GM06990 (cell line): ENCODE measurements around the gene AKAIN1.

Experiments used
- DNase-seq: peaks from one replicate; pipeline ENCODE4 v3.0.0-alpha.2; 2011; ENCODE audit not compliant: insufficient read length; ENCODE audit errors: extremely low read depth
- H3K27me3 ChIP-seq: replicated peaks from 2 replicates; pipeline ENCODE4 v1.6.0; 2011; ENCODE audit warnings: low read length; ENCODE audit not compliant: control insufficient read depth, insufficient read depth
- H3K36me3 ChIP-seq: 2 replicates; pipeline ENCODE4 v1.5.1; 2011; ENCODE audit warnings: low read length; ENCODE audit not compliant: control insufficient read depth, insufficient read depth
- H3K4me3 ChIP-seq: replicated peaks from 2 replicates; pipeline ENCODE4 v1.5.1; 2011; ENCODE audit warnings: low read depth, mild to moderate bottlenecking, control low read depth, low read length
- CTCF ChIP-seq: IDR thresholded peaks from 2 replicates; pipeline ENCODE4 v1.5.1; 2011; ENCODE audit warnings: low read length, control low read depth, mild to moderate bottlenecking, inconsistent platforms; ENCODE audit not compliant: insufficient read depth, poor library complexity, severe bottlenecking

The AKAIN1 gene

DNA sequence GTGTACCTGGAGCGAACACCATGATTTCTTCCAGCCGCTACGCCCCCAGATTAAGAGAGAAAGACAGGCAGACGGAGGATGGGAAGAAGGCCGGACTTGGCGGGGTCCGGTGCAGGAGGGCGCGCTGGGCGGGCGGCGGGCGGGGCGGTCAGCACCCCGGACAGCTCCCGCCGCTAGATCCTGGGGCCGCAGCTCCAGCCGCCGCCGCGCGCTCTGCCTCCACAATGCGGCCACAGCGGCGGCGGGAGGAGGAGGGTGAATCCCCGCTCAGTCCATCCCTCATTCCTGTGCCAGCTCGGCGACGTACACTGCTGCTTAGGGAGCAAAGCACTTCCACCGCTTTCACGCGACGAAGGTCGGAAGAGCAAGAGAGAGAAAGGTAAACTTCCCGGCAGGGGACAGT is at the start of gene AKAIN1:
TSS of gene AKAIN1 (minus strand) at position 226 of the 403 bp plus-strand sequence. CDS start at position 22, 204 bp downstream.
- Histone ChIP-seq H3K4me3 (no peak within 1 kb of the TSS), H3K27me3 (no peaks in the 10 kb centered on the region), H3K36me3 (no peaks in the 10 kb centered on the region)
- DNase-seq: peak; percentile 20
- TF ChIP-seq CTCF: no peak

GRCh38 chr18:5244941-5245340 is 47.9 kb upstream of the AKAIN1 start:
- no peaks in the 10 kb centered on the region for H3K27me3 ChIP-seq
- TF ChIP-seq CTCF: no peak
- H3K36me3 ChIP-seq: peaks cover 3% of the 10 kb centered on the region; the same call in 1 of the 2 replicates
- H3K4me3 ChIP-seq: no peak overlapping the region
- DNase-seq: no peak

- H3K36me3 ChIP-seq: peaks cover 3% of the 10 kb centered on the region; the same call in 1 of the 2 replicates
- no peak for TF ChIP-seq CTCF
- peak overlapping the region; percentile 28 for H3K4me3 ChIP-seq
- no peaks in the 10 kb centered on the region for H3K27me3 ChIP-seq
- no peak for DNase-seq
These were observed 42.4 kb upstream of the AKAIN1 start for GRCh38 chr18:5239447-5239846.

DNA sequence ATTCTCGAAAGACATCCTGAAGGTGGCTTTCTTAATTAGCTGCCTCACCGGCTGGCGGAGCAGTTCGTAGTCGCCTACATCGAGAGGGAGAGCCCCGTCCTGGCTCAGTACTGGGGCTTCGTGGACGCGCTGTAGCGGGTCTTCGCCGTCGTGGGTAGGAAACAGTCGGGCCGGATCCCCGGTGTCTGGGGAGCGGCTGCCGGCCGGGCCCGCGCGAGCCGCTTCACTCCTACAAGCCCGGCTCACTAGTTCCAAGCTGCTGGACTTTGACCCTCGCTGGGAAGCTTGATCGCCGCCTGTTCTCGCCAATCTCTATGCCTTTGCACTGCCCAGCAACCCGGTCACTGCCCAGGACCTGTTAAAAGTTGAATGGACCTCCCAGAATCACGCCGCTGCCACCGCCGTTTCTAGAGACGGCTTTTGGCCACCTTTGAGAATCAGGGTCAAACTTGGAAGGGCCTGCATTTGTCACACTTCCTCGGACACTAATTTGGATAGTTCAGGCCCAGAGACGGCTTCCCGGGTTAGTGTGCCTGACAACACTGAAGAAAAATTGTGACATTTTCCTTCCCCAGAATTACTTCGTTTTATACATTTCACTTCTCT is 41.4 kb upstream of the AKAIN1 start:
- Histone ChIP-seq H3K4me3 (peak overlapping the region; percentile 86), H3K36me3 (peaks cover 3% of the 10 kb centered on the region; the same call in 1 of the 2 replicates), H3K27me3 (no peaks in the 10 kb centered on the region)
- DNase-seq: no peak
- no peak for TF ChIP-seq CTCF

DNA sequence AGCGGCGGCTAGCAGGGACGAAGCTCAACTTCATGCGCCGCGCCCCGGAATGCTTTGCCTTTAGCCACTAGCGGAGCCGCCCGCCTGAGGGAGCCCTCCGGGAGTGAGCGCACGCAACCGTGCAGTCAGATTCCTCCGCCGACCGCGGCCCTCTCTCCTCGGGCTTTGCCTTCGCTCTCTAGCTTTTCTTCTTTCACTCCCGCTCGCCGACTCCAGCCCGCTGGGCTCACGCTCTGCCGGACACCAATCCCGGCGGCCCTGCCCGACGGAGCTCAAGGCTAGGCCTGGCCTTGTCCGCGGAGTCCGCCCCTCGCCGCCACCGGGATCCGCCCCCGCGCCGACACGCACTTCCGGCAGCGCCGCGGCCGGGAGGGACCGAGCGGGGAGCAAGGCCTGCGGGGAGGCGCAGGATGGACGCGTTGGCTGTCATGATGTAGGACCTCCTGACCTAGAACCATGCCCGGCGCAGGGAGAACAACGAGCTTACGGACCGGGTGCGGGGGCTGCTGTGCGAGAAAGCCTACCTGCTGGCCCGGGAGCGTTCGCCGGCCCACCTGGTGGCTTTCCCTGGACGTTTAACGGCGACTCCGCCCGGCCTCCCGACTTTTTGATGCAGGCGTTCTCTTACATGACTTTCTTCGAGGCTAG is 40.8 kb upstream of the AKAIN1 start:
- no peak for TF ChIP-seq CTCF
- peak overlapping the region; percentile 86 for H3K4me3 ChIP-seq
- H3K36me3 ChIP-seq: peaks cover 3% of the 10 kb centered on the region; the same call in 1 of the 2 replicates
- DNase-seq: peak; percentile 96
- H3K27me3 ChIP-seq: no peaks in the 10 kb centered on the region
